Neural crest cell (in vitro differentiated cells): ENCODE data around the gene POFUT1. TPM values are rescaled to one million over a fixed set of nuclear protein-coding genes. Genes with fewer than 3 reads are reported as not detected.

Source experiments
- DNase-seq: peaks from one replicate; pipeline ENCODE4 v3.0.0; 2021; ENCODE audit warnings: low read depth, mixed read lengths, low spot score
- H3K27ac Mint-ChIP-seq: one replicate; pipeline ENCODE4 v1.8.0; 2021; ENCODE audit warnings: mild to moderate bottlenecking, mixed read lengths; ENCODE audit not compliant: unreplicated experiment
- H3K27me3 Mint-ChIP-seq: 2 replicates; pipeline ENCODE4 v1.8.0; 2021; ENCODE audit warnings: low read depth, mild to moderate bottlenecking, mixed read lengths
- H3K36me3 Mint-ChIP-seq: 2 replicates; pipeline ENCODE4 v1.8.0; 2021; ENCODE audit warnings: low read depth, mild to moderate bottlenecking, mixed read lengths
- H3K4me1 Mint-ChIP-seq: 2 replicates; pipeline ENCODE4 v1.8.0; 2021; ENCODE audit warnings: mixed read lengths
- H3K4me3 Mint-ChIP-seq: one replicate; pipeline ENCODE4 v1.8.0; 2021; ENCODE audit warnings: mild to moderate bottlenecking, mixed read lengths
- H3K9me3 Mint-ChIP-seq: 2 replicates; pipeline ENCODE4 v1.8.0; 2021; ENCODE audit warnings: mixed read lengths
- total RNA-seq: library from RNA; stranded (reverse); gene quantifications from 2 replicates; pipeline ENCODE4 v1.2.1, GENCODE V29; 2021
- TF ChIP-seq, protein P1 (sequence below): fragments of 200-600 bp; sonication (generic); conservative IDR thresholded peaks from 2 replicates; pipeline ENCODE4 v1.5.0; 2021; ENCODE audit warnings: antibody characterized with exemption, mild to moderate bottlenecking

POFUT1 gene
- total RNA-seq, 1 donor from 2014 or later: 51.4 TPM

DNA sequence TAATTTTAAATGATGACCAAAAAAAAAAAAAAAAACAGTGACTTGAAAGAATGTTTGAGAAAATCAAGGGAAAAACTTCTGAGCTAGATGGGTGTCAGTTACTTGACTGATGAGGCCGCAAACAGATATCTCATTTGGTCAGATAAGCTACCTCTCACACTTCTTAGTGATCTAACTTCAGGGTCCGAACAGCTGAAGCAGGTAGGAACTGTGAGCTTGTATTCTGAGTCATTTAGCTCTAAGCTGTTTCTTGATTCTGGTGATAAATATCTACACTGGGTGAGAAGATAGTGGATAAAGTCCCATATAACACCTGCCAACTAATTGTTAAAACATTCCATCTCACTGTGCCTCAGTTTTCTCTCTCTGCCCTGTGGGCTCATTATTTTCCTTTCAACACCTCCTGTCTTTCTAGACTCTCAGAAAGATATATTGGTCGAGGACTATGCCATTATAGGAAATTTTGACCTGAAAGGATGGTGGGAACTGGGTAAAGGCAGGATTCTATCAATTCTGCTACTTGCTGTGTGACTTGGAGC, 77.5 kb downstream of the POFUT1 start:
- peaks cover under 1% of the 10 kb centered on the region for H3K4me1 Mint-ChIP-seq
- no peak overlapping the region for H3K27ac Mint-ChIP-seq
- DNase-seq: no peak
- no peaks in the 10 kb centered on the region for H3K27me3 Mint-ChIP-seq
- no peaks in the 10 kb centered on the region for H3K36me3 Mint-ChIP-seq
- no peaks in the 10 kb centered on the region for H3K9me3 Mint-ChIP-seq
- no peak overlapping the region for H3K4me3 Mint-ChIP-seq
- TF ChIP-seq, protein P1, sequence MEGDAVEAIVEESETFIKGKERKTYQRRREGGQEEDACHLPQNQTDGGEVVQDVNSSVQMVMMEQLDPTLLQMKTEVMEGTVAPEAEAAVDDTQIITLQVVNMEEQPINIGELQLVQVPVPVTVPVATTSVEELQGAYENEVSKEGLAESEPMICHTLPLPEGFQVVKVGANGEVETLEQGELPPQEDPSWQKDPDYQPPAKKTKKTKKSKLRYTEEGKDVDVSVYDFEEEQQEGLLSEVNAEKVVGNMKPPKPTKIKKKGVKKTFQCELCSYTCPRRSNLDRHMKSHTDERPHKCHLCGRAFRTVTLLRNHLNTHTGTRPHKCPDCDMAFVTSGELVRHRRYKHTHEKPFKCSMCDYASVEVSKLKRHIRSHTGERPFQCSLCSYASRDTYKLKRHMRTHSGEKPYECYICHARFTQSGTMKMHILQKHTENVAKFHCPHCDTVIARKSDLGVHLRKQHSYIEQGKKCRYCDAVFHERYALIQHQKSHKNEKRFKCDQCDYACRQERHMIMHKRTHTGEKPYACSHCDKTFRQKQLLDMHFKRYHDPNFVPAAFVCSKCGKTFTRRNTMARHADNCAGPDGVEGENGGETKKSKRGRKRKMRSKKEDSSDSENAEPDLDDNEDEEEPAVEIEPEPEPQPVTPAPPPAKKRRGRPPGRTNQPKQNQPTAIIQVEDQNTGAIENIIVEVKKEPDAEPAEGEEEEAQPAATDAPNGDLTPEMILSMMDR: no peak

DNA sequence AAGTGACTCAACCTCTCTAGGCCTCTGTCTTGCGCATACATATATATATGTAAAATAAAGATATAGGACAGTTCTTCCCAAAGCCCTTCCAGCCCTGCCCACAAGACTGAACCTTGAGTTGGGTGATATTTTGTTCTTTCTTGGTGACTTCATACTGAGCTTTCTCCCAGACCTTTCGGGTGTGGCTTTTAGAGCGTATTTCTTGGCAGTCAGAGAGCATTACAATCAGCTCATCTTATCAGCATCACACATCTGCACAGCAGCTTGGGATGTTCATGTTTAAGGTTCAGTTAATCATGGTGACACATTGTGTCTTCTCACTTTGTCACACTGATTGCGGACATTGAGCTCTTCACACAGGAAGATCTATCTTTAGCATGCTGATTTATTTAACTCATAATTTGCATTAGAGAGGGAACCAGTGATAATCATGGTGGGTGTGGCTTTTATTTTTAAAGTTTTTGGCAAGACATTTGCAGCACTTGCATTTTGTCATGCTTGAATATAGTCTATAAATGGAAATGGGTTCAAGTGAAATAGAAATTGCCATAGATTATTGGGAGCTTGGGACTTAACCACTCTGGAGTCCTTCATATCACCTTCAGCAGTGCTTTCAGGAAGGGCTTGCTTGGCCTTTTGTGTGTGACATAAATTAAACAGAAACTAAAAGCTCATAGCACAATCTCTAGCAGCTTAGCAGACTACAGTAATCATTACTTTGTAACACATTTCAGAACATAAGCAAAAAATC, 78.1 kb downstream of the POFUT1 start:
- no peaks in the 10 kb centered on the region for H3K9me3 Mint-ChIP-seq
- H3K36me3 Mint-ChIP-seq: no peaks in the 10 kb centered on the region
- H3K4me1 Mint-ChIP-seq: no peaks in the 10 kb centered on the region
- TF ChIP-seq, protein P1: no peak
- no peaks in the 10 kb centered on the region for H3K27me3 Mint-ChIP-seq
- no peak for DNase-seq
- no peak overlapping the region for H3K4me3 Mint-ChIP-seq
- no peak overlapping the region for H3K27ac Mint-ChIP-seq

DNA sequence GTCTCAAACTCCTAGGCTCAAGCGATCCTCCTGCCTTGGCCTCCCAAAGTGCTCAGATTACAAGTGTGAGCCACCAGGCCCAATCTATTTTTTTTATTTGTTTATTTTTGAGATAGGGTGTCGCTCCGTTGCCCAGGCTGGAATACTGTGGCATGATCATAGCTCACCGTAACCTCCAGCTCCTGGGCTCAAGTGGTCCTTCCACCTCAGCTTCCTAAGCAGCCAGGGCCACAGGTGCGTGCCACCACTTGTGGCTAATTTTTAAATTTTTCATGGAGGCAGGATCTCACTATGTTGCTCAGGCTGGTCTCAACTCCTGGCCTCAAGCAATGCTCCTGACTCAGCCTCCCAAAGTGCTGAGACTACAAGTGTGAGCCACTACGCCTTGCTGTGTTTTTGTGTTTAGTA, 79.6 kb downstream of the POFUT1 start:
- H3K36me3 Mint-ChIP-seq: no peaks in the 10 kb centered on the region
- no peak for DNase-seq
- H3K4me3 Mint-ChIP-seq: no peak overlapping the region
- H3K9me3 Mint-ChIP-seq: no peaks in the 10 kb centered on the region
- TF ChIP-seq, protein P1: no peak
- no peaks in the 10 kb centered on the region for H3K27me3 Mint-ChIP-seq
- H3K27ac Mint-ChIP-seq: no peak overlapping the region
- H3K4me1 Mint-ChIP-seq: no peaks in the 10 kb centered on the region

Other genes starting within 250 kb of the POFUT1 start
- gene XKR7, start 239.7 kb upstream of the POFUT1 start, total RNA-seq: 4.5 and 4.9 TPM in 2 replicates
- gene CCM2L, start 197.4 kb upstream of the POFUT1 start, total RNA-seq: 0.14 and 0.26 TPM in 2 replicates
- not detected in 2 replicates for gene HCK, start 155.6 kb upstream of the POFUT1 start, total RNA-seq
- gene TM9SF4, start 98.2 kb upstream of the POFUT1 start, total RNA-seq: 76.7 and 76.8 TPM in 2 replicates
- 70.4 and 71.1 TPM in 2 replicates for gene PLAGL2, start 137 bp upstream of the POFUT1 start, total RNA-seq
- gene KIF3B, start 69.8 kb downstream of the POFUT1 start, total RNA-seq: 44.0 and 45.5 TPM in 2 replicates
- 140 and 157 TPM in 2 replicates for gene ASXL1, start 150.5 kb downstream of the POFUT1 start, total RNA-seq